ENCODE data around the gene BMX.

Gene BMX

GRCh38 chrX:15500497-15500966 is at the start of gene BMX:
TSS of gene BMX (plus strand) at chrX:15500807. CDS start at chrX:15508354, 7,547 bp downstream.
- H3K27me3 ChIP-seq (ENCODE audit: control insufficient read depth, insufficient read depth, low read length), result no peaks in the 10 kb centered on the region
- H3K27ac ChIP-seq (ENCODE audit: low read depth, low read length), result no peak within 1 kb of the TSS
- no peaks in the 10 kb centered on the region for H3K4me1 ChIP-seq (ENCODE audit: control insufficient read depth, insufficient read depth, low read length)
- H3K36me3 ChIP-seq (ENCODE audit: control insufficient read depth, insufficient read depth, low read length), result no peaks in the 10 kb centered on the region
- no peak within 1 kb of the TSS for H3K4me3 ChIP-seq (ENCODE audit: low read length)
- no peak within 1 kb of the TSS for H3K9ac ChIP-seq (ENCODE audit: low read length)

DNA sequence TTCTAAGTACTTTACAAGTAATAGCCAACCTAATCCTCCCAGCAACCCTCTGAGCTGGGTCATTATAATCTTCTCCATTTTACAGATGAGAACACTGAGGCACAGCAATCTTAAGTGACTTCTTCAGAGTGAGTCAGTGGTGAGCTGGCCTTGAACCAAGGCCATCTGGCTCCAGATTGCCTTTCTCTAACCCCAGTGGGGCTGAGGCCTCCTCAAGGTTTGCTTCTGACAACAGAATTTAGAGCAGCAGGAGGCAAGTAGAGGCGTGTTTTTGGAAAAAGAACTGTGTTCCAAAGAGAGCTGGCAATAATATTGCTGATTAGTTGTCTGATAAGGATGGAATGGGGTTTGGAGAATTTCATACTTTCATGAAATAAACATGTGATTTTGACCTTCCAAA is 48.7 kb upstream of the BMX start:
- H3K27ac ChIP-seq (ENCODE audit: low read depth, low read length), result no peak overlapping the region
- H3K4me3 ChIP-seq (ENCODE audit: low read length), result no peak overlapping the region
- H3K27me3 ChIP-seq (ENCODE audit: control insufficient read depth, insufficient read depth, low read length), result no peaks in the 10 kb centered on the region
- no peaks in the 10 kb centered on the region for H3K4me1 ChIP-seq (ENCODE audit: control insufficient read depth, insufficient read depth, low read length)
- H3K36me3 ChIP-seq (ENCODE audit: control insufficient read depth, insufficient read depth, low read length), result no peaks in the 10 kb centered on the region
- no peak overlapping the region for H3K9ac ChIP-seq (ENCODE audit: low read length)

GRCh38 chrX:15464704-15465103 is 35.9 kb upstream of the BMX start:
- Histone ChIP-seq H3K4me1 (ENCODE audit: control insufficient read depth, insufficient read depth, low read length) (no peaks in the 10 kb centered on the region), H3K9ac (ENCODE audit: low read length) (no peak overlapping the region), H3K27me3 (ENCODE audit: control insufficient read depth, insufficient read depth, low read length) (no peaks in the 10 kb centered on the region), H3K36me3 (ENCODE audit: control insufficient read depth, insufficient read depth, low read length) (no peaks in the 10 kb centered on the region), H3K27ac (ENCODE audit: low read depth, low read length) (no peak overlapping the region), H3K4me3 (ENCODE audit: low read length) (no peak overlapping the region)

DNA sequence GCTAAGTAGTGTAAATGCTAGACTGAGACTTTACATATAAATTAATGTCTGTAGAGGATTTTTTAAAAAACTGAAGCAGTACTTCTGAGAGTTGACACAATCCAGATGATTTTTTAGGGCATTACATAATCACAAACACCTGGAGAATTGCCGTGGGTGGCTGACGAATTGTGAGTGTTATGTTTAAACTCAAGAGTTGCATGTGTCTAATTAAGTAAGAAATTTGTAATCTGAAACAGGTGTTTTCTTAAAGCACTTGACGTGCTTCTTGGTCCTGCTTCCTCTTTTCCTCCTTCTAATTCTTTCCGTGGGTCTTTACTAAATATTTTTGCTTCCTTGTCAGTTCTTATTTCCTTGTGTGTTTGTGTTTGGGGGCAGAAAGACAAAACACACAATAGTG is 35.3 kb upstream of the BMX start:
- H3K4me3 ChIP-seq (ENCODE audit: low read length), result no peak overlapping the region
- no peak overlapping the region for H3K27ac ChIP-seq (ENCODE audit: low read depth, low read length)
- no peak overlapping the region for H3K9ac ChIP-seq (ENCODE audit: low read length)
- no peaks in the 10 kb centered on the region for H3K36me3 ChIP-seq (ENCODE audit: control insufficient read depth, insufficient read depth, low read length)
- H3K27me3 ChIP-seq (ENCODE audit: control insufficient read depth, insufficient read depth, low read length), result no peaks in the 10 kb centered on the region
- H3K4me1 ChIP-seq (ENCODE audit: control insufficient read depth, insufficient read depth, low read length), result no peaks in the 10 kb centered on the region

DNA sequence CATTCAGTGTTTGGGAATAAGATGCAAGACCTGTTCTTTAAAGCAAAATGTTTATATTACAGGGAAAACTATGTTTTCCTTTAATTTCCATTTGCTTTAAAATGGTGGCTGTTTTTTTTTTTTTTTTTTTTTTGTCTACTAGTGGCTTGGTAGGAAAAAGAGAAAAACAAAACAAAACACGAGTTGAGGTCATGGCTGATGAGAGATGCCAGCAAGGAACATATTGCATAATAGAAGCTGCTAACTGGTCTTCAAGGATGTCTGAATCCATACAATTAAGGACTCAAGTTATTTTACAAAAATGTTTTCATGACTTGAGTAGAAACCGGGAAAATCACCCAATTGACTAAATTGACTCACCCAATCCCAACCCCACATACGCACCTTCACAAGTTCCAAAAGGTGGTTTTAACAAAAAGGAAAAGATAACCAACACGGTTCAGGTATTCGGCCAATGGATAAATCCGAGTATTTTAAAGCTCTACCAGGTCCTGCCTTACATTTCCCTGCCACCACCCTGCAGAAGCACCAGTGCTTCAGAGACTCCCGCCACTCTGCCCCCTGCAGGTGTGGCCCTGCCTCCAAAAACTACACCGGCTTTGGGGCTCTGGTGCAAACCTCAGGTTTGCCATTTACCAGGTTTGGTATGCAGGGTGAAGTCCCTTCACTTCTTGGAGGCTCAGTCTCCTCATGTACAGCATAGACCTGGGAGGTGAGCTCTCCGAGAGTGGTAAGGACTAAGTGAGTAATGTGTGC is 34.5 kb upstream of the BMX start:
- H3K9ac ChIP-seq (ENCODE audit: low read length), result no peak overlapping the region
- H3K27ac ChIP-seq (ENCODE audit: low read depth, low read length), result no peak overlapping the region

DNA sequence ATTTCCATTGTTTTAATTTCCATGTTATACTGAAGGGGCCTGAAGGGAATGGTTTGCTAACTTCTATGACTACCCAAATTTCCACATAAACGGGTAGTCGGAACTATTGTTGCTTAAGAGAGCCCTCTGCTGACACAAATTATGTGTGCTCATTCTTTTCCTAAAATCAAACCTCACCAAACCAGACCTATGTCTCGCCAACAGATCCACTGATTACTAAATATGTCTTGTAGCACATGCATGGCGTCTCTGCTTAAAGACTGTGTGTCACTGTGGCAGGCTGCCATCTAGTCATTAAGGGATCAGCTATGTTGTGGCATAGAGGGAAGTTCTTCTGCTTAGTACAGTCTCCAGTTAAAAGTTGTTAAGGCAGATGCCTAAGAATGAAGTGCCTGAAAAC is 32.6 kb upstream of the BMX start:
- Histone ChIP-seq H3K27ac (ENCODE audit: low read depth, low read length) (no peak overlapping the region), H3K4me1 (ENCODE audit: control insufficient read depth, insufficient read depth, low read length) (no peaks in the 10 kb centered on the region), H3K36me3 (ENCODE audit: control insufficient read depth, insufficient read depth, low read length) (no peaks in the 10 kb centered on the region), H3K27me3 (ENCODE audit: control insufficient read depth, insufficient read depth, low read length) (no peaks in the 10 kb centered on the region), H3K4me3 (ENCODE audit: low read length) (no peak overlapping the region), H3K9ac (ENCODE audit: low read length) (no peak overlapping the region)

More for the DNA sequence above, 34.5 kb upstream of the BMX start:
- H3K36me3 ChIP-seq (ENCODE audit: control insufficient read depth, insufficient read depth, low read length), result no peaks in the 10 kb centered on the region
- H3K4me3 ChIP-seq (ENCODE audit: low read length), result no peak overlapping the region
- H3K27me3 ChIP-seq (ENCODE audit: control insufficient read depth, insufficient read depth, low read length), result no peaks in the 10 kb centered on the region
- no peaks in the 10 kb centered on the region for H3K4me1 ChIP-seq (ENCODE audit: control insufficient read depth, insufficient read depth, low read length)

DNA sequence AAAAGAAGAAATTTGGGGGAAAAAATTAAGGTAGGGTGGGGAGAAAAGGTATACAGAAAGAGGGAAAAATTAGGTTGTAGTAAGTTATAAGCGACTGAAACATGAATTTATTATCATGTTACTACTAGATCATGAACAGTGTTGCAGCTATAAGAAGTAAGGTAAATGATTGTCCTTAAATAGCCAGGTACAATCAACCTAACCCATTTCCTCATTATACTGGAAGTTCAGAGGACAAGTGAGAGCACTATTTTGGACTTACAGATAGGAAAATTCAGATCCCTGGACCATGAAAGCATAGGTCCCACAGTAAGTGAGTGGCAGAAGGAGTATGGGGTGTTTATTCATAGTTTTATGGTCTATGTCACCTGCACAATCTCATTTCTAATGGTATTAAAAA is 31.0 kb upstream of the BMX start:
- H3K4me1 ChIP-seq (ENCODE audit: control insufficient read depth, insufficient read depth, low read length), result no peaks in the 10 kb centered on the region
- no peak overlapping the region for H3K9ac ChIP-seq (ENCODE audit: low read length)
- no peaks in the 10 kb centered on the region for H3K36me3 ChIP-seq (ENCODE audit: control insufficient read depth, insufficient read depth, low read length)
- no peak overlapping the region for H3K4me3 ChIP-seq (ENCODE audit: low read length)
- H3K27ac ChIP-seq (ENCODE audit: low read depth, low read length), result no peak overlapping the region
- no peaks in the 10 kb centered on the region for H3K27me3 ChIP-seq (ENCODE audit: control insufficient read depth, insufficient read depth, low read length)

- H3K27me3 ChIP-seq (ENCODE audit: control insufficient read depth, insufficient read depth, low read length), result no peaks in the 10 kb centered on the region
- no peak overlapping the region for H3K27ac ChIP-seq (ENCODE audit: low read depth, low read length)
- H3K4me1 ChIP-seq (ENCODE audit: control insufficient read depth, insufficient read depth, low read length), result no peaks in the 10 kb centered on the region
- H3K4me3 ChIP-seq (ENCODE audit: low read length), result no peak overlapping the region
- no peak overlapping the region for H3K9ac ChIP-seq (ENCODE audit: low read length)
- H3K36me3 ChIP-seq (ENCODE audit: control insufficient read depth, insufficient read depth, low read length), result no peaks in the 10 kb centered on the region
Observed at GRCh38 chrX:15471028-15471427, 29.6 kb upstream of the BMX start.

- no peaks in the 10 kb centered on the region for H3K4me1 ChIP-seq (ENCODE audit: control insufficient read depth, insufficient read depth, low read length)
- no peak overlapping the region for H3K4me3 ChIP-seq (ENCODE audit: low read length)
- H3K36me3 ChIP-seq (ENCODE audit: control insufficient read depth, insufficient read depth, low read length), result no peaks in the 10 kb centered on the region
- H3K9ac ChIP-seq (ENCODE audit: low read length), result no peak overlapping the region
- no peak overlapping the region for H3K27ac ChIP-seq (ENCODE audit: low read depth, low read length)
- H3K27me3 ChIP-seq (ENCODE audit: control insufficient read depth, insufficient read depth, low read length), result no peaks in the 10 kb centered on the region
Observed at GRCh38 chrX:15472531-15472930, 28.1 kb upstream of the BMX start.

DNA sequence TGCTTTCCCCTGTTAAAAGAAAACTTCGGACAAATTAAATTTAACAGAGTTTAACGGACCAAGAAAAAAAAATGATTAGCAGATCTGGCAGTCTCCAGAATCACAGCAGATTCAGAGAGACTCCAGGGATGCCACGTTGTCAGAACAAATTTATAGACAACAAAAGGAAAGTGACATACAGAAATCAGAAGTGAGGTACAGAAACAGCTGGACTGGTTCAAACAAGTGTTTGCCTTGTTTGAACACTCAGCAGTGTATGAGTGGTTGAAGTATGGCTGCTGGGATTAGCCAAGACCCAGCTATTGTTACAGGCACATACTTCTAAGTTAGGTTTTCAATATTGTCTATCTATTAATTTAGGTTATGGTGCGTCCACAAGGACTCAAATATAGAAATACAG is 26.6 kb upstream of the BMX start:
- Histone ChIP-seq H3K9ac (ENCODE audit: low read length) (no peak overlapping the region), H3K4me1 (ENCODE audit: control insufficient read depth, insufficient read depth, low read length) (no peaks in the 10 kb centered on the region), H3K4me3 (ENCODE audit: low read length) (no peak overlapping the region), H3K36me3 (ENCODE audit: control insufficient read depth, insufficient read depth, low read length) (no peaks in the 10 kb centered on the region), H3K27ac (ENCODE audit: low read depth, low read length) (no peak overlapping the region), H3K27me3 (ENCODE audit: control insufficient read depth, insufficient read depth, low read length) (no peaks in the 10 kb centered on the region)

DNA sequence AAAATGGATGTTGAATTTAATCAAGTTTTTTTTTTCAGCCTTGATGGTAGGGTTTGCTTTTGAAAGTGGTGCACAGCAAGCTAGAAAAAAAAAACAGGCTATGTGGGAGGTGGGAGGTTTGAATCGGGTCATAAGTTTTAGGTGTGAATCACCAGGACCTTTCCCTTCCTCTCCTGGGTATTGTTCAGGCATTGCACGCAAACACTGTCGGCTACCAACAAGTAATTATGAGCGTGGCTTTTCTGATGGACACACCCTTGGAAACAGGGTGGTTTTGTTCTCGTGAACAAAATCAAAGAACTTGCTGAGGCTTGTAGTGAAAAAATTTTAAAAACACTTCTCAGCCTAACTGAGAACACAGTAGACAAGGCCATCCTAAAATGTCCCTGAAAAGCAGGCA is 25.6 kb upstream of the BMX start:
- Histone ChIP-seq H3K9ac (ENCODE audit: low read length) (no peak overlapping the region), H3K27ac (ENCODE audit: low read depth, low read length) (no peak overlapping the region), H3K36me3 (ENCODE audit: control insufficient read depth, insufficient read depth, low read length) (no peaks in the 10 kb centered on the region), H3K4me3 (ENCODE audit: low read length) (no peak overlapping the region), H3K4me1 (ENCODE audit: control insufficient read depth, insufficient read depth, low read length) (no peaks in the 10 kb centered on the region), H3K27me3 (ENCODE audit: control insufficient read depth, insufficient read depth, low read length) (no peaks in the 10 kb centered on the region)

GRCh38 chrX:15475486-15475885 is 25.1 kb upstream of the BMX start:
- H3K9ac ChIP-seq (ENCODE audit: low read length), result no peak overlapping the region

GRCh38 chrX:15483891-15484290 is 16.7 kb upstream of the BMX start:
- Histone ChIP-seq H3K27ac (ENCODE audit: low read depth, low read length) (no peak overlapping the region), H3K27me3 (ENCODE audit: control insufficient read depth, insufficient read depth, low read length) (no peaks in the 10 kb centered on the region), H3K4me1 (ENCODE audit: control insufficient read depth, insufficient read depth, low read length) (no peaks in the 10 kb centered on the region), H3K36me3 (ENCODE audit: control insufficient read depth, insufficient read depth, low read length) (no peaks in the 10 kb centered on the region), H3K9ac (ENCODE audit: low read length) (no peak overlapping the region), H3K4me3 (ENCODE audit: low read length) (no peak overlapping the region)

More at GRCh38 chrX:15475486-15475885, 25.1 kb upstream of the BMX start:
- Histone ChIP-seq H3K27ac (ENCODE audit: low read depth, low read length) (no peak overlapping the region), H3K4me1 (ENCODE audit: control insufficient read depth, insufficient read depth, low read length) (no peaks in the 10 kb centered on the region), H3K36me3 (ENCODE audit: control insufficient read depth, insufficient read depth, low read length) (no peaks in the 10 kb centered on the region), H3K27me3 (ENCODE audit: control insufficient read depth, insufficient read depth, low read length) (no peaks in the 10 kb centered on the region), H3K4me3 (ENCODE audit: low read length) (no peak overlapping the region)

Measured in rectal smooth muscle tissue (tissue), 1 donor.